ENCODE data around the gene RCAN2.
"Not testable (repeated sequence)": the region's sequence is repeated elsewhere in the genome, so short reads cannot be mapped to it uniquely, and the experiment has no call there.

Gene RCAN2

DNA sequence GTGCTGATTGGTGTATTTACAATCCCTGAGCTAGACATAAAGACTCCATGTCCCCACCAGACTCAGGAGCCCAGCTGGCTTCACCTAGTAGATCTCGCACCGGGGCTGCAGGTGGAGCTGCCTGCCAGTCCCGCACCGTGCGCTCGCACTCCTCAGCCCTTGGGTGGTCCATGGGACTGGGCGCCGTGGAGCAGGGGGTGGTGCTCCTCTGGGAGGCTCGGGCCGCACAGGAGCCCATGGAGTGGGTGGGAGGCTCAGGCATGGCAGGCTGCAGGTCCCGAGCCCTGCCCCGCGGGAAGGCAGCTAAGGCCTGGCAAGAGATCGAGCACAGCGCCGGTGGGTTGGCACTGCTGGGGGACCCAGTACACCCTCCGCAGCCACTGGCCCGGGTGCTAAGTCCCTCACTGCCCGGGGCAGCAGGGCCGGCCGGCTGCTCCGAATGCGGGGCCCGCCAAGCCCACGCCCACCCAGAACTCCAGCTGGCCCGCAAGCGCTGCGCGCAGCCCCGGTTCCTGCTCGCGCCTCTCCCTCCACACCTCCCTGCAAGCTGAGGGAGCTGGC is 85.5 kb downstream of the RCAN2 start:
- in situ Hi-C loops (cut with MboI; ENCODE audit: low sequenced_read_pairs); H3K4me1 ChIP-seq; H3K36me3 ChIP-seq (replicated peaks); DNase-seq (ENCODE audit: low spot score in 2 of 2); H3K4me3 ChIP-seq; H3K27me3 ChIP-seq (ENCODE audit: low read depth); H3K9me3 ChIP-seq: not testable (repeated sequence)

DNA sequence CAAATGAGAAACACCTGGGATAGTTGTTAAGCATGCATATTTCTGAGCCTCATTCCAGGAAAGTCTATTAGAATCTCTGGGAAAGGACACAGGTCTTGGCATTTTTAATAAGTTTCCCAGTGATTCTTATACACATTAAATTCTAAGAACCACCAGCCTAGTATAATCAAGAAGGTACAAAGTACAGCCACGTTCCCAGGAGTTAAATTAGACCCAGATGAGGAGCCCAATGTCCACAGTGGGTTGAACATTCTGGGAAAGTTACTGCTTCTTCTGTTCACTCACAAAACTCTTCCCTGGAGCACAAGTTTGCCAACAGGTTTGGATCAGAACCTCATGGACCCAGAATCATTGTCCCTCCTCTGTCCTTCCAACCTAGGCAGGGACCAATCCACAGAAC is 90.4 kb downstream of the RCAN2 start:
- DNase-seq (ENCODE audit: low spot score in 2 of 2) = no peak
- in situ Hi-C loops (cut with MboI; ENCODE audit: low sequenced_read_pairs) = no loop called here
- Histone ChIP-seq H3K36me3 (replicated peaks) (no peaks in the 10 kb centered on the region), H3K4me3 (no peak overlapping the region), H3K4me1 (no peaks in the 10 kb centered on the region), H3K9me3 (no peaks in the 10 kb centered on the region), H3K27me3 (ENCODE audit: low read depth) (peaks cover 2% of the 10 kb centered on the region; the same call in 1 of the 2 replicates)

- no peak overlapping the region for H3K4me3 ChIP-seq
- H3K27me3 ChIP-seq (ENCODE audit: low read depth) = peaks cover 2% of the 10 kb centered on the region; the same call in 1 of the 2 replicates
- DNase-seq (ENCODE audit: low spot score in 2 of 2) = no peak
- H3K9me3 ChIP-seq = no peaks in the 10 kb centered on the region
- in situ Hi-C loops (cut with MboI; ENCODE audit: low sequenced_read_pairs) = no loop called here
- no peaks in the 10 kb centered on the region for H3K36me3 ChIP-seq (replicated peaks)
- no peaks in the 10 kb centered on the region for H3K4me1 ChIP-seq
Observed at GRCh38 chr6:46395530-46395929, 95.7 kb downstream of the RCAN2 start.

GRCh38 chr6:46393940-46394337 is 97.3 kb downstream of the RCAN2 start:
- peaks cover 2% of the 10 kb centered on the region; the same call in 1 of the 2 replicates for H3K27me3 ChIP-seq (ENCODE audit: low read depth)
- H3K4me3 ChIP-seq = no peak overlapping the region
- H3K9me3 ChIP-seq = no peaks in the 10 kb centered on the region
- H3K36me3 ChIP-seq (replicated peaks) = no peaks in the 10 kb centered on the region
- no peak for DNase-seq (ENCODE audit: low spot score in 2 of 2)
- in situ Hi-C loops (cut with MboI; ENCODE audit: low sequenced_read_pairs) = no loop called here
- no peaks in the 10 kb centered on the region for H3K4me1 ChIP-seq

DNA sequence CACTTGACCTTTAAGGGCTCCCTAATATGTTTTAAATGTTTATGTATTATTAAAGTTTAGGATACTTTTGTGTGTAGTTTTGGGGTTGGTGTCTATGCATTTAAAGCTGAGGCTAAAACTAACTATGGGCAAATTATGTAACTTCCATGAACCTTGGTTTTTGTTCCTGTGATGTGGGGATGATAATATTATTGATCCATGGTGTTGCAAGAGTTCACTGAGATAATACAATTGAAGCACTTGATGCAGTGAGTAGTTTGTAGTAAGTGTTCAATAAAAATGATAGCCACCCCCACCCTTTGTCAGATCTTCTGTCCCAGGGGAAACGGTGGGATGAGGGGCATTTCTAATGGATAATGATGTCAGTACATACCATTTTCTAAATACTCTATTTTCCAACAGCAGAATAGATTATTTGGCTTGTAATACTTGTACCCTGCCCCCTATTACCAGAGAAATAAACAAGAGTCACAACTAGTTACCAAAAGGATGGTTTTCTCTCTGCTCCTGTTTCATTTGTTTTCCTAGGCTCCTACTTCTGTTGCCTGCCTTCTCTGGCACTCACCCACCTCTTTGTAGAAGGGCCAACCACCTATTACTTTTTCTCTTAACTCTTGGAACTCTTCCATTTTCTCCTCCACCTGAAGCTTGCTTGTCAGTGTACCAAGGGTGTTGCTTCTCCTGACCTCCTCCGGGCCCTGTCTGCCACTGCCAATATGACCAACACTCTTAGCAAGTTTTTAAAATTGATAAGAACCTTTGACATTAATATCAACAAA is 97.9 kb downstream of the RCAN2 start:
- in situ Hi-C loops (cut with MboI; ENCODE audit: low sequenced_read_pairs) = no loop called here
- no peaks in the 10 kb centered on the region for H3K36me3 ChIP-seq (replicated peaks)
- no peak overlapping the region for H3K4me3 ChIP-seq
- no peaks in the 10 kb centered on the region for H3K9me3 ChIP-seq
- DNase-seq (ENCODE audit: low spot score in 2 of 2) = no peak
- H3K4me1 ChIP-seq = no peaks in the 10 kb centered on the region
- H3K27me3 ChIP-seq (ENCODE audit: low read depth) = peaks cover 2% of the 10 kb centered on the region; the same call in 1 of the 2 replicates

GRCh38 chr6:46392294-46392693 is 99.0 kb downstream of the RCAN2 start:
- Histone ChIP-seq H3K4me1 (no peaks in the 10 kb centered on the region), H3K36me3 (replicated peaks) (no peaks in the 10 kb centered on the region), H3K4me3 (no peak overlapping the region), H3K9me3 (no peaks in the 10 kb centered on the region), H3K27me3 (ENCODE audit: low read depth) (no peaks in the 10 kb centered on the region)
- in situ Hi-C loops (cut with MboI; ENCODE audit: low sequenced_read_pairs) = no loop called here
- DNase-seq (ENCODE audit: low spot score in 2 of 2) = no peak

DNA sequence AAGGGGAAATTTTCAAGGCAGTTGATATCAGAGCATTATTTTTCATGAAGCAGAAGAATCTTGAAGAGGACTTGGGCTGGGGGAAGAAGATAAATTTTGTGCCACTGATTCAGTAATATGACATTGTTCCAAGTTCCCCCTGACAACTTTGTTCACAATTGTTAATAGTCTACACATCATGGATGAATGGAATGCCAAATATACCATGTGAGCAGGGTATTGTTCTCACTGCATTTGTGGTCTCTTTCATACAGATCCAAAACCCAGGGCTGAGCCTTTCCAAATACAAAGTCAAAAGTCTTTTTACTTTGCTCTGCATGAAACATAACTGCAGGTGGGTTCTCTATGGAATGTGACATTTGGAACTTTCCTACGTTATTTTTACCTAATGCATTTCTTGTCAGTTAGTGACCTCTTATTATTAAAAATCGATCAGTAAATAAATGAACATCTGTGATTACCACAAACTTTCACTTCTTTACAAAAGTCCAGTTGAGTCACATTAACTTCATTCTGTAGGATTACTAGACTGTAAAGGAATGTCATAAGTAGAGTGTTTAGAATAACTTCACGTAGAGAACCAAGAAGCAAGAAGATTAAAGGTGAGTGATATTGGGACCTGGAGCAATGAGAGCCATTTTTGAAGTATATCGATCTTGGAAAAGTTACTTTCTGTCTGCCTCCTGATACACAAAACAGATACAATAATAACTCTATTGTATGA is 100.9 kb downstream of the RCAN2 start:
- in situ Hi-C loops (cut with MboI; ENCODE audit: low sequenced_read_pairs) = no loop called here
- Histone ChIP-seq H3K36me3 (replicated peaks) (no peaks in the 10 kb centered on the region), H3K4me3 (no peak overlapping the region), H3K27me3 (ENCODE audit: low read depth) (no peaks in the 10 kb centered on the region), H3K4me1 (no peaks in the 10 kb centered on the region), H3K9me3 (no peaks in the 10 kb centered on the region)
- DNase-seq (ENCODE audit: low spot score in 2 of 2) = no peak

DNA sequence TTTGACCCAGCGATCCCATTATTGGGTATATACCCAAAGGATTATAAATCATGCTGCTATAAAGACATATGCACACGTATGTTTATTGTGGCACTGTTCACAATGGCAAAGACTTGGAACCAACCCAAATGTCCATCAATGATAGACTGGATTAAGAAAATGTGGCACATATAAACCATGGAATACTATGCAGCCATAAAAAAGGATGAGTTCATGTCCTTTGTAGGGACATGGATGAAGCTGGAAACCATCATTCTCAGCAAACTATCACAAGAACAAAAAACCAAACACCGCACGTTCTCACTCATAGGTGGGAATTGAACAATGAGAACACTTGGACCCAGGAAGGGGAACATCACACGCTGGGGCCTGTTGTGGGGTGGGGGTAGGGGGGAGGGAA is 103.5 kb downstream of the RCAN2 start:
- H3K4me1 ChIP-seq; DNase-seq (ENCODE audit: low spot score in 2 of 2); in situ Hi-C loops (cut with MboI; ENCODE audit: low sequenced_read_pairs); H3K36me3 ChIP-seq (replicated peaks); H3K4me3 ChIP-seq; H3K27me3 ChIP-seq (ENCODE audit: low read depth); H3K9me3 ChIP-seq: not testable (repeated sequence)

- Histone ChIP-seq H3K36me3 (replicated peaks) (no peaks in the 10 kb centered on the region), H3K27me3 (ENCODE audit: low read depth) (no peaks in the 10 kb centered on the region), H3K4me1 (no peaks in the 10 kb centered on the region), H3K4me3 (no peak overlapping the region), H3K9me3 (no peaks in the 10 kb centered on the region)
- no peak for DNase-seq (ENCODE audit: low spot score in 2 of 2)
- in situ Hi-C loops (cut with MboI; ENCODE audit: low sequenced_read_pairs) = no loop called here
Observed at GRCh38 chr6:46381579-46381978, 109.7 kb downstream of the RCAN2 start.

GRCh38 chr6:46381057-46381456 is 110.2 kb downstream of the RCAN2 start:
- Histone ChIP-seq H3K9me3 (no peaks in the 10 kb centered on the region), H3K4me1 (no peaks in the 10 kb centered on the region), H3K27me3 (ENCODE audit: low read depth) (no peaks in the 10 kb centered on the region), H3K4me3 (no peak overlapping the region), H3K36me3 (replicated peaks) (no peaks in the 10 kb centered on the region)
- DNase-seq (ENCODE audit: low spot score in 2 of 2) = no peak
- in situ Hi-C loops (cut with MboI; ENCODE audit: low sequenced_read_pairs) = no loop called here

DNA sequence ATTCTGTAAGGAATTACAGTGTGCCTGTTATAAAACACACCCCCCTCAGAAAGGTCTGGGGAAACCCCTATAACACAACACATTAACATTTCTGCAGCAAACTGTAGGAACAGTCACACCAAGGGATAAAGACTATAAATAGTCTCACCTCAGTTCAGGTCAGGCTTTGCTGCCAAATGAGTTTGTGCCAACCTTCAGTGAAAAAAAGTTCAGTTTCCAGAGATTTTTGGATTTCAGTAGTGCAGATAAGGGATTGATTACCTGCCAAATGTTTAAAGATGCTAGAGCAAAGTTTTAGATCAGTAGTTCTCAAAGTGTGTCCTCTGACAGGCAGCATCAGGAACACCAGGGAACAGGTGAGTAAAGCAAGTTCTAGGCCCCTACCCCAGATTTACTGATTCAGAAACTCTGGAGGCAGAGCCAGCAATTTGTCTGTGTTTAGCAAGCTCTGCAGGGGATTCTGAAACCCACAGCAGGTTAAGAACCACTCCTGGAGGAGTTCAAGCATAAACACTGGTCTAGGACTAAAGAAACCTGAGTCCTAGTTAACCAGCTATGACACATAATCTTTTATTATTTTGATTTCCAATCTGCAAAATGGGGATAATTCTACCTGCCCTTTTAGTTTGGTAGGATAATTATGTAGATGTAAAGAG is 111.0 kb downstream of the RCAN2 start:
- no peaks in the 10 kb centered on the region for H3K9me3 ChIP-seq
- DNase-seq (ENCODE audit: low spot score in 2 of 2) = no peak
- no peaks in the 10 kb centered on the region for H3K27me3 ChIP-seq (ENCODE audit: low read depth)
- no peaks in the 10 kb centered on the region for H3K36me3 ChIP-seq (replicated peaks)
- no peaks in the 10 kb centered on the region for H3K4me1 ChIP-seq
- in situ Hi-C loops (cut with MboI; ENCODE audit: low sequenced_read_pairs) = no loop called here
- no peak overlapping the region for H3K4me3 ChIP-seq

DNA sequence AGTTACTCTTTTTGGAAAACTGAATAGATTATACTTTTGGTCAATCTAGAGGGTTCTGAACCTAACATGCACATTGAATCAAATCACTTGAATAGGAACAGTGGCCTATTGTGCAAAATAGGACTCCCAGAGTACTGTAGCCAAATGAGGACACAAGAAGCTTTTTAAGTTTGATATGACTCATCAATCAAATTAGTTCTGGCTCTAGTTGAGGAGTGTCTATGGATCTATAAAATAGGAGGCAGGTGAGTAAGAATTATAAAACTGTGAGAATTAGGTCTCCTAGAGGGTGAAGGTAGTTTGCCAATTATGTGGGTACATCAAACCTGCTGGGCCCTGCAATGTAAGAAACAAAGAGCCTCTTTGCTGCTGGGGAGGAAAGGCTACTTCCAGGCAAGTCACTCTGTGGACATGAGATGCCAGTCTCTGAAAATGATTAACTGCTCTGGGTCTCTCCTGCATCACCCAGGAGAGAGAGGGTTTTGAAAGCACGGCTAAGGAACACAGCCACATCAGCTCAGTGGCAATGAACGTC is 112.3 kb downstream of the RCAN2 start:
- Histone ChIP-seq H3K9me3 (no peaks in the 10 kb centered on the region), H3K4me3 (no peak overlapping the region), H3K36me3 (replicated peaks) (no peaks in the 10 kb centered on the region), H3K27me3 (ENCODE audit: low read depth) (no peaks in the 10 kb centered on the region), H3K4me1 (no peaks in the 10 kb centered on the region)
- in situ Hi-C loops (cut with MboI; ENCODE audit: low sequenced_read_pairs) = no loop called here
- DNase-seq (ENCODE audit: low spot score in 2 of 2) = no peak

GRCh38 chr6:46378161-46378881 is 112.9 kb downstream of the RCAN2 start:
- H3K36me3 ChIP-seq (replicated peaks) = no peaks in the 10 kb centered on the region
- H3K9me3 ChIP-seq = no peaks in the 10 kb centered on the region
- H3K27me3 ChIP-seq (ENCODE audit: low read depth) = no peaks in the 10 kb centered on the region
- in situ Hi-C loops (cut with MboI; ENCODE audit: low sequenced_read_pairs) = no loop called here
- DNase-seq (ENCODE audit: low spot score in 2 of 2) = no peak
- no peak overlapping the region for H3K4me3 ChIP-seq
- no peaks in the 10 kb centered on the region for H3K4me1 ChIP-seq
